Measurements from ENCODE around the gene SAMD5.

Gene SAMD5

DNA sequence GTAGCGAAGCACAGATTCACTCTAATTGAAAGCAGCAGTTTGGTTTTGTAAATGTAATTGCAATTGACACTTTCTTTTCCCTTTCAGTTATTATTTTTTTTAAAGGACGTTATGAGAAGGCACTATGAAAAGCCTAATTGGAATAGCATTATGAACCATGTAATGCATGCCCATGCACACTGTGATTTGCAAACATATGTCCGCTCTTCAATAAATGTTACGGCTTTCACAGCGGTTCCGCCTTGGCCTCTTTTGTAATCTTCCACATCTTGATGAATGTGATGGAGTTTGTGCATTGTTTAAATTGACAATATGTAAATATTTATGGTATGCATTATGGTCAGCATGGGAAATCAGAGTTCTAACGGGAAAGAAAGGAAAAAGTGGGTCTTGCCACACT is 61.3 kb downstream of the SAMD5 start:
- Histone ChIP-seq H3K4me1 (peaks cover 0 to 17% (median 6%) of the 10 kb centered on the region in 10 experiments; a peak in 9 of 20 replicates), H3K36me3 (no peaks in the 10 kb centered on the region), H3K27ac (no peak overlapping the region), H3K4me2 (no peak overlapping the region), H4K20me1 (no peaks in the 10 kb centered on the region), H3K9ac (no peak overlapping the region), H3K9me3 (replicated peaks in 1 of 11) (no peaks in the 10 kb centered on the region), H3K4me3 (no peak overlapping the region), H3K27me3 (no peaks in the 10 kb centered on the region)
- TF ChIP-seq Cebpa-rat (IDR thresholded peaks at IDR 0.05) = no peak

DNA sequence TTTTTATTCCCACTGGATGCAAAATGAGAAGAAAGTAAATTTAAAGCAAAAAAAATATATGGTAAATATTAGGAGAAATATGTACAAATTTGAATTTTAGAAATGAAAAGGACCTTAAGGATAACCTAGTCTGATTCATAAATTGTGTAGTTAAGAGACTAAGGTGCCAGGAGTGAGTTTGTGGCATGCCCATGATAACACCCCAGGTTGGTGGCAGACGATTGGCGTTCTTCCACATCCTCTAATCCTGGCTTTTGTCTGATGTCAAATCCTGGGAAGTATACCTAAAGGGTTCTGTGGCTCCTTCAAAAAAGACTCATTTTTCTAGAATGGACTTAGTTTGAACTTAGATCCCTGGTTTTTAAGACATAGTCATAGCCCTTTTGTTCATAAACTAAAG is 62.2 kb downstream of the SAMD5 start:
- H3K9me3 ChIP-seq (replicated peaks in 1 of 11) = no peaks in the 10 kb centered on the region
- H3K4me3 ChIP-seq = no peak overlapping the region
- no peaks in the 10 kb centered on the region for H3K27me3 ChIP-seq
- H3K4me1 ChIP-seq = peaks cover 0 to 17% (median 6%) of the 10 kb centered on the region in 10 experiments; a peak in 9 of 20 replicates
- no peak overlapping the region for H3K27ac ChIP-seq
- no peak for TF ChIP-seq Cebpa-rat (IDR thresholded peaks at IDR 0.05)
- H3K36me3 ChIP-seq = no peaks in the 10 kb centered on the region
- H3K4me2 ChIP-seq = no peak overlapping the region
- H4K20me1 ChIP-seq = no peaks in the 10 kb centered on the region
- H3K9ac ChIP-seq = no peak overlapping the region

DNA sequence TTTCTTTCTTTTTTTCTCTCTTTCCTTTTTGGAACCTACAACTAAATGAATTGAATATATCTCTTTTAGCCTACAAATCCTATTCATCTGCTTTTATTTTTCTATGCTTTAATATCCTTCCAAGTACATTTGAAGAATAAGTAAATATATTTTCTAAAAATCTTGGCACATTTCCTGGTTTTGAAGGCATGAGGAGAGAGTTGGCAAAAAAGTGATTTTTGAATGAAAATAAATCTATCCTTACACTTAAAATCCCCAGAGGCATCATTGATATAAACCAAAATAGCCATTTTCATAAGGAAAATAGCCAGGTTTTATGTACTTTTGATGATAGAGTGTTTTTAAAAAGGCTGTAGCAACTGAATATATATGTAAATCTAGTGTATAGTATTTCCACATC is 69.0 kb downstream of the SAMD5 start:
- Histone ChIP-seq H3K9me3 (replicated peaks in 1 of 11) (no peaks in the 10 kb centered on the region), H3K27me3 (no peaks in the 10 kb centered on the region), H4K20me1 (no peaks in the 10 kb centered on the region), H3K4me3 (no peak overlapping the region), H3K4me1 (no peaks in the 10 kb centered on the region), H3K36me3 (no peaks in the 10 kb centered on the region), H3K27ac (no peak overlapping the region), H3K4me2 (no peak overlapping the region), H3K9ac (no peak overlapping the region)
- no peak for TF ChIP-seq Cebpa-rat (IDR thresholded peaks at IDR 0.05)

DNA sequence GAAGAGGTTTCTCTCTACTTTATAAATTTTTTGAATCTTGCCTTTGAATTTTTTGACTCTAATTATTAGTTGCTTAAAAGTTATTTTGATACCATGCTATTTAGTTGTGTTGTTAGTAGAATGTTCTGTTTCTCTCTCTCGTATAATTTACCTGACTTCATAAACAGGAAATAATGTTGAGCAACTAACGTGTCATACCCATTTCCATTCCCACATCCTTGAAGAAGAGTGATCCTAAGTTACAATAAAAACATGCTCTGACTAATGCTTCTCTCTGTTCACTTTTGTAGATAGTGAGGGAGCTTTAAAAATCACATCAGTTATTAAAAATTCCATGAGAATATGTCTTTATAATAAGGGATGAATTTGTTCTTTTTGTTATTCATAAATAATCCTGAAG is 69.7 kb downstream of the SAMD5 start:
- Histone ChIP-seq H3K9ac (no peak overlapping the region), H3K27ac (no peak overlapping the region), H4K20me1 (no peaks in the 10 kb centered on the region), H3K4me1 (no peaks in the 10 kb centered on the region), H3K9me3 (replicated peaks in 1 of 11) (no peaks in the 10 kb centered on the region), H3K4me2 (no peak overlapping the region), H3K36me3 (no peaks in the 10 kb centered on the region), H3K27me3 (no peaks in the 10 kb centered on the region), H3K4me3 (no peak overlapping the region)
- TF ChIP-seq Cebpa-rat (IDR thresholded peaks at IDR 0.05) = no peak

DNA sequence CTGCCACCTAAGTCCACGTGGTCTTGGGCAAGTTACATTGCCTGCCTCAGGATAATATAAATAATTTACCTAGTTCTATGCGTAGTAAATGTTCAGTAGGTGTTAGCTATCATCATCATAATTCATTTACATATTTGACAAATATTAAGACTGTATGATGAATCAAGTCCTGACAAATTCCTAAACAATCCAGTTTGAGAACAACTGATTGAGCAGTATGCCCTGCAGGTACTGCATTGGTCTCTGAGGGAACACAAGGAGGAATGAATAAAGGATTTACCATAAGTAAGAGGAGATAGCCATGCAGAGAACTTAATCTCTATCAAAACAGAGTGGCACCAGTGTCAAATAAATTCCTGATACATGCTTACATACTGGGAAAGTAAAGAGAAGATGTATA is 70.4 kb downstream of the SAMD5 start:
- Histone ChIP-seq H4K20me1 (no peaks in the 10 kb centered on the region), H3K9ac (no peak overlapping the region), H3K4me2 (no peak overlapping the region), H3K27me3 (no peaks in the 10 kb centered on the region), H3K4me3 (no peak overlapping the region), H3K9me3 (replicated peaks in 1 of 11) (no peaks in the 10 kb centered on the region), H3K36me3 (no peaks in the 10 kb centered on the region), H3K4me1 (no peaks in the 10 kb centered on the region), H3K27ac (no peak overlapping the region)
- TF ChIP-seq Cebpa-rat (IDR thresholded peaks at IDR 0.05) = no peak

DNA sequence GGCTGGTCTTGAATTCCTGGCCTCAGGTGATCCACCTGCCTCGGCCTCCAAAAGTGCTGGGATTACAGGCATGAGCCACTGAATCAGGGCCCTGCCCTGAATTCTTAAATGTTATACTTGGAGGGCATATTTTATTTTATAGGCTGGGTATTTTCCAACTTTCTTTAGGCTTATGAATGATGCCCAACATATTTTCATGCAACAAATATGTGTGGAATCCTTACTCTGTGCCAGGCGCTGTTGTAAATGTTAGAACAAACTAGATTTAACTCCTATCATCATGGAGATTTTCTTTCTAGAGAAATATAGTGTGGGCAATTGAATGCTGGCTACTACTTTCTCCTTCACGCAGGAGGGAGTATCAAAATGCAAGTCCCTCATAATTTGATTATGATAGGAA is 71.2 kb downstream of the SAMD5 start:
- H3K4me2 ChIP-seq = no peak overlapping the region
- H3K4me1 ChIP-seq = no peaks in the 10 kb centered on the region
- H4K20me1 ChIP-seq = no peaks in the 10 kb centered on the region
- no peaks in the 10 kb centered on the region for H3K27me3 ChIP-seq
- no peak for TF ChIP-seq Cebpa-rat (IDR thresholded peaks at IDR 0.05)
- H3K9ac ChIP-seq = no peak overlapping the region
- H3K27ac ChIP-seq = no peak overlapping the region
- no peaks in the 10 kb centered on the region for H3K36me3 ChIP-seq
- H3K9me3 ChIP-seq (replicated peaks in 1 of 11) = no peaks in the 10 kb centered on the region
- H3K4me3 ChIP-seq = no peak overlapping the region

DNA sequence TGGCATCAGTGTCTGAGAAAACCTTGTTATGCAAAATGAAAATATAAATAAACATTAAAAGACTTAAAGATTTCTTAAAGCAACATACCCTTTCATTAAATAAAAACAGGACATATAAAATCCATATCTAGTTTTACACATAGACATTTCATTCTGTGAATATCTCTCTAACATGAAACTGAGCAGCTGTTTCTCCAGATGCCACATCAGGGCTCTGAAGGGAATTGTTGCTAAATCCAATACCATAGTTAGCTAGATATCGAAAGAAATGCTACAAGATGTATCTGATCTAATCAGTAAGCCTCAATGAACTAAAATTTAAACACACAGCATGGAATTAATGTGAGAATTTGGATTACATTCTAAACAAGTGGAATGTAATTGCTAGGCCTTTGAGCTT is 74.5 kb downstream of the SAMD5 start:
- Histone ChIP-seq H3K4me3 (no peak overlapping the region), H3K9ac (no peak overlapping the region), H3K36me3 (no peaks in the 10 kb centered on the region), H3K9me3 (replicated peaks in 1 of 11) (no peaks in the 10 kb centered on the region), H3K27ac (no peak overlapping the region), H3K27me3 (no peaks in the 10 kb centered on the region), H3K4me2 (no peak overlapping the region), H3K4me1 (no peaks in the 10 kb centered on the region), H4K20me1 (no peaks in the 10 kb centered on the region)
- TF ChIP-seq Cebpa-rat (IDR thresholded peaks at IDR 0.05) = no peak

DNA sequence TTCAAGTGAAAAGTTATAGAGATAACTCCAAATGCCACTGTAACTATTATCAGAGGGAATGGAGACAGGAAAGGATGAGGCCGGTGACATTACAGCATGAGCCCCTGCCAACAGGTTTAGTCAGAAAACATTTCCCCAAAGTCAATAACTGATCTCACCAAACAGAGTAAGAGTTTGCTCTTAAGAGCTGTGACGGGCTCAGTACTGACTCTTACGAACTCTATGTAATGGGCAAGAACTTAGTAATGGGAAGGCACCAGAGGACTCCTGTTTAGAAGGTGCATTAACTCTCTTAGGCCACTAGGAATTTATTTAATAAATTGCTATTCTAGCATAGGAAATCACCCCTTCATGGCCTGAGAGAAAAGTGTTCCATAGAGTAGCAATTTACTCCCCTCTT is 76.8 kb downstream of the SAMD5 start:
- no peak overlapping the region for H3K9ac ChIP-seq
- H3K36me3 ChIP-seq = no peaks in the 10 kb centered on the region
- no peak overlapping the region for H3K27ac ChIP-seq
- H3K4me2 ChIP-seq = no peak overlapping the region
- H4K20me1 ChIP-seq = no peaks in the 10 kb centered on the region
- H3K27me3 ChIP-seq = no peaks in the 10 kb centered on the region
- no peak for TF ChIP-seq Cebpa-rat (IDR thresholded peaks at IDR 0.05)
- no peaks in the 10 kb centered on the region for H3K9me3 ChIP-seq (replicated peaks in 1 of 11)
- no peaks in the 10 kb centered on the region for H3K4me1 ChIP-seq
- H3K4me3 ChIP-seq = no peak overlapping the region

DNA sequence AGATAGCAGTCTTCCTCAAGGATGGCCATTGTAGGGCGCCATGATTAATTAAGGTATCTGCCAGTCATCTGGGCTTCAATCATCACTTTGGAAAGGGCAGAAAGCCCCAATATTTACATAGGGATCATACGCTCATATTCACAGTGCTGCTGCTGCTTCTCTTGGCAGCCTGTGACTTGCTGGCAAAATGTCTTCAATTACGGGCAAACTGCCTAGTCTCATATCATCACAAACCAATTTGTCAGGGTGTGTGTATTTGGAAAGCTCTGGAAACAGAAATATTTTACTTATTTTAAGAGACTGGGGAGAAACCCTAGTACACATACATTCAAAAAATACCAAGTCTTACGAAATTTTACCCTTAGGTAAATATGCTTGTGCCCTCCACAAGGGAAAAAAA is 77.6 kb downstream of the SAMD5 start:
- no peak overlapping the region for H3K4me3 ChIP-seq
- H3K9me3 ChIP-seq (replicated peaks in 1 of 11) = no peaks in the 10 kb centered on the region
- H3K27ac ChIP-seq = no peak overlapping the region
- no peak for TF ChIP-seq Cebpa-rat (IDR thresholded peaks at IDR 0.05)
- no peaks in the 10 kb centered on the region for H4K20me1 ChIP-seq
- H3K4me1 ChIP-seq = no peaks in the 10 kb centered on the region
- no peak overlapping the region for H3K9ac ChIP-seq
- no peak overlapping the region for H3K4me2 ChIP-seq
- H3K36me3 ChIP-seq = no peaks in the 10 kb centered on the region
- no peaks in the 10 kb centered on the region for H3K27me3 ChIP-seq

DNA sequence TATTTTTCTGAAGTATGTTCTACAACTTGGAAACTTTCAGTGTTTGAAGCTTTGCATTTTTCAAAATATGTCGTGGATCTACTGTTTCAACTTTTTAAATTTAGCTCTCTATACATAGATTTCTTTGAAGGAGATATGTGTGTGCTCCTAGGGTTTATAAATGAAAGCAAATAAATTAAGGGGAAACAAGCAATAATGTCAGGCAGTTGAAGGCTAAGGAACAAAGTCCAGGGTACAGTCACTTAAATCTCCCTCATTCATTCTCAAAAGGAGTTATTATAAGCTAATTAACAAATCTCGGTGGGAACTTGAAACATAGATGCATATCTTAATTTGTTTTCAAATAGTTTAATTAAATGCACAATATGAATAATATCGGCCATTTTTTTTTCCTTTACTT is 79.4 kb downstream of the SAMD5 start:
- Histone ChIP-seq H3K9me3 (replicated peaks in 1 of 11) (no peaks in the 10 kb centered on the region), H3K4me3 (no peak overlapping the region), H3K4me2 (no peak overlapping the region), H3K9ac (no peak overlapping the region), H3K27ac (no peak overlapping the region), H3K36me3 (no peaks in the 10 kb centered on the region), H3K27me3 (no peaks in the 10 kb centered on the region), H4K20me1 (no peaks in the 10 kb centered on the region), H3K4me1 (no peaks in the 10 kb centered on the region)
- no peak for TF ChIP-seq Cebpa-rat (IDR thresholded peaks at IDR 0.05)

DNA sequence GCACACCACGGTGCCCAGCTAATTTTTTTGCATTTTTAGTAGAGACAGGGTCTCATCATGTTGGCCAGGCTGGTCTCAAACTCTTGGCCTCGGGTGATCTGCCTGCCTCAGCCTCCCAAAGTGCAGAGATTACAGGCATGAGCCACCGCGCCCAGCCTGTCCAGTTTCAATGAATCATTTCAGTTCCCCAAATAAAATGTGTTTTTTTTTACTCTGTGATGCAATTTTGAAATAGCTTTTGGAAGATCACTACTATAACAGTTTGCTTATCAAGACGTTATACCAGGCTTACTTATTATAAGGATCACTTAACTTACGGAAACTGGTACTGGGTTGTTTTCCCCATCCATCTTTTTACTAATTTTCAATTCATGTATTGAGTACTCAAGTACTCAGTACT is 80.0 kb downstream of the SAMD5 start:
- H3K4me1 ChIP-seq = no peaks in the 10 kb centered on the region
- TF ChIP-seq Cebpa-rat (IDR thresholded peaks at IDR 0.05) = no peak
- H3K27ac ChIP-seq = no peak overlapping the region

More for the DNA sequence above, 80.0 kb downstream of the SAMD5 start:
- no peak overlapping the region for H3K4me3 ChIP-seq
- no peaks in the 10 kb centered on the region for H3K27me3 ChIP-seq
- H4K20me1 ChIP-seq = no peaks in the 10 kb centered on the region
- no peak overlapping the region for H3K9ac ChIP-seq
- H3K36me3 ChIP-seq = no peaks in the 10 kb centered on the region
- H3K9me3 ChIP-seq (replicated peaks in 1 of 11) = no peaks in the 10 kb centered on the region
- H3K4me2 ChIP-seq = no peak overlapping the region

All from BLaER1 treated with 17β-estradiol and CSF1 and Interleukin-3, amounts not matched to agents 10 nM and 100 nM (cell line).